ENCODE results near the gene HDGFL3.

HDGFL3 gene

GRCh38 chr15:83113881-83114674 lies 93.5 kb downstream of the HDGFL3 start:
- no peak for TF ChIP-seq CTCF (IDR thresholded peaks at IDR 0.05; ENCODE audit: low read length, missing control alignments)
- H3K4me3 ChIP-seq (replicated peaks; ENCODE audit: low read depth, low read length), result no peak overlapping the region
- no peak for DNase-seq (ENCODE audit: low read depth)

- TF ChIP-seq CTCF (IDR thresholded peaks at IDR 0.05; ENCODE audit: low read length, missing control alignments), result no peak
- no peak for DNase-seq (ENCODE audit: low read depth)
- no peak overlapping the region for H3K4me3 ChIP-seq (replicated peaks; ENCODE audit: low read depth, low read length)
Measured at GRCh38 chr15:83112956-83113299, 94.7 kb downstream of the HDGFL3 start.

- DNase-seq (ENCODE audit: low read depth), result peak; percentile 84
- no peak overlapping the region for H3K4me3 ChIP-seq (replicated peaks; ENCODE audit: low read depth, low read length)
- TF ChIP-seq CTCF (IDR thresholded peaks at IDR 0.05; ENCODE audit: low read length, missing control alignments), result peak; percentile 32
Measured at GRCh38 chr15:83112233-83112955, 95.2 kb downstream of the HDGFL3 start.

- TF ChIP-seq CTCF (IDR thresholded peaks at IDR 0.05; ENCODE audit: low read length, missing control alignments), result no peak
- no peak for DNase-seq (ENCODE audit: low read depth)
- H3K4me3 ChIP-seq (replicated peaks; ENCODE audit: low read depth, low read length), result no peak overlapping the region
Measured at GRCh38 chr15:83111149-83111548, 96.5 kb downstream of the HDGFL3 start.

- no peak for TF ChIP-seq CTCF (IDR thresholded peaks at IDR 0.05; ENCODE audit: low read length, missing control alignments)
- DNase-seq (ENCODE audit: low read depth), result no peak
- no peak overlapping the region for H3K4me3 ChIP-seq (replicated peaks; ENCODE audit: low read depth, low read length)
Measured at GRCh38 chr15:83110381-83110780, 97.2 kb downstream of the HDGFL3 start.

GRCh38 chr15:83109532-83109931 lies 98.1 kb downstream of the HDGFL3 start:
- TF ChIP-seq CTCF (IDR thresholded peaks at IDR 0.05; ENCODE audit: low read length, missing control alignments), result no peak
- DNase-seq (ENCODE audit: low read depth), result no peak
- no peak overlapping the region for H3K4me3 ChIP-seq (replicated peaks; ENCODE audit: low read depth, low read length)

Measured in fibroblast of pulmonary artery (primary cell).